Measurements from ENCODE around the gene METTL25.

METTL25 gene

GRCh38 chr12:82507686-82508085 lies 149.4 kb downstream of the METTL25 start:
- H3K36me3 ChIP-seq (ENCODE audit: low read length): no peaks in the 10 kb centered on the region
- H3K9me3 ChIP-seq (ENCODE audit: insufficient read depth, low read length): no peaks in the 10 kb centered on the region
- H3K4me3 ChIP-seq (ENCODE audit: insufficient read depth, low read length, poor library complexity, severe bottlenecking): no peak overlapping the region
- H3K27me3 ChIP-seq (ENCODE audit: low read length): no peaks in the 10 kb centered on the region
- H3F3A ChIP-seq (ENCODE audit: insufficient read depth): no peaks in the 10 kb centered on the region
- H3K79me2 ChIP-seq (ENCODE audit: insufficient read depth, low read length): no peaks in the 10 kb centered on the region
- H4K20me1 ChIP-seq (ENCODE audit: low read depth, low read length): no peaks in the 10 kb centered on the region
- no peaks in the 10 kb centered on the region for H3K9me2 ChIP-seq (replicated peaks; ENCODE audit: insufficient read depth, low read length)
- TF ChIP-seq EZH2phosphoT487 (conservative IDR thresholded peaks at IDR 0.05; ENCODE audit: low read length) (no peak), CTCF (IDR thresholded peaks at IDR 0.05; ENCODE audit: insufficient read depth, low read length, poor library complexity, severe bottlenecking) (no peak)
- no peak overlapping the region for H2AFZ ChIP-seq (ENCODE audit: low read depth, low read length, severe bottlenecking)
- H3K9ac ChIP-seq (ENCODE audit: low read length): no peak overlapping the region
- no peak overlapping the region for H3K27ac ChIP-seq (ENCODE audit: low read depth, low read length)
- no peak overlapping the region for H3K4me2 ChIP-seq (ENCODE audit: low read depth, low read length, poor library complexity, severe bottlenecking)

- no peak overlapping the region for H3K4me3 ChIP-seq (ENCODE audit: insufficient read depth, low read length, poor library complexity, severe bottlenecking)
- no peak overlapping the region for H3K9ac ChIP-seq (ENCODE audit: low read length)
- no peak overlapping the region for H3K27ac ChIP-seq (ENCODE audit: low read depth, low read length)
- TF ChIP-seq CTCF (IDR thresholded peaks at IDR 0.05; ENCODE audit: insufficient read depth, low read length, poor library complexity, severe bottlenecking): no peak
- no peak for TF ChIP-seq EZH2phosphoT487 (conservative IDR thresholded peaks at IDR 0.05; ENCODE audit: low read length)
- no peak overlapping the region for H2AFZ ChIP-seq (ENCODE audit: low read depth, low read length, severe bottlenecking)
- H3F3A ChIP-seq (ENCODE audit: insufficient read depth): no peaks in the 10 kb centered on the region
- H3K79me2 ChIP-seq (ENCODE audit: insufficient read depth, low read length): no peaks in the 10 kb centered on the region
- no peaks in the 10 kb centered on the region for H3K9me3 ChIP-seq (ENCODE audit: insufficient read depth, low read length)
- H3K36me3 ChIP-seq (ENCODE audit: low read length): no peaks in the 10 kb centered on the region
- no peak overlapping the region for H3K4me2 ChIP-seq (ENCODE audit: low read depth, low read length, poor library complexity, severe bottlenecking)
- no peaks in the 10 kb centered on the region for H3K9me2 ChIP-seq (replicated peaks; ENCODE audit: insufficient read depth, low read length)
- H3K27me3 ChIP-seq (ENCODE audit: low read length): no peaks in the 10 kb centered on the region
- H4K20me1 ChIP-seq (ENCODE audit: low read depth, low read length): no peaks in the 10 kb centered on the region
These were observed 152.1 kb downstream of the METTL25 start for GRCh38 chr12:82510386-82510785.

- H3K36me3 ChIP-seq (ENCODE audit: low read length): no peaks in the 10 kb centered on the region
- no peak overlapping the region for H3K4me2 ChIP-seq (ENCODE audit: low read depth, low read length, poor library complexity, severe bottlenecking)
- H3K27ac ChIP-seq (ENCODE audit: low read depth, low read length): no peak overlapping the region
- H3K9me3 ChIP-seq (ENCODE audit: insufficient read depth, low read length): no peaks in the 10 kb centered on the region
- TF ChIP-seq CTCF (IDR thresholded peaks at IDR 0.05; ENCODE audit: insufficient read depth, low read length, poor library complexity, severe bottlenecking) (no peak), EZH2phosphoT487 (conservative IDR thresholded peaks at IDR 0.05; ENCODE audit: low read length) (no peak)
- H3K9ac ChIP-seq (ENCODE audit: low read length): no peak overlapping the region
- H3K9me2 ChIP-seq (replicated peaks; ENCODE audit: insufficient read depth, low read length): no peaks in the 10 kb centered on the region
- H2AFZ ChIP-seq (ENCODE audit: low read depth, low read length, severe bottlenecking): no peak overlapping the region
- no peaks in the 10 kb centered on the region for H3K79me2 ChIP-seq (ENCODE audit: insufficient read depth, low read length)
- no peaks in the 10 kb centered on the region for H4K20me1 ChIP-seq (ENCODE audit: low read depth, low read length)
- H3F3A ChIP-seq (ENCODE audit: insufficient read depth): no peaks in the 10 kb centered on the region
- no peak overlapping the region for H3K4me3 ChIP-seq (ENCODE audit: insufficient read depth, low read length, poor library complexity, severe bottlenecking)
- H3K27me3 ChIP-seq (ENCODE audit: low read length): no peaks in the 10 kb centered on the region
These were observed 156.6 kb downstream of the METTL25 start for GRCh38 chr12:82514880-82515279.
